HepG2 (cell line): ENCODE measurements around the gene HLA-DPA1. TPM values are rescaled to one million over a fixed set of nuclear protein-coding genes. Genes with fewer than 3 reads are reported as not detected.

Experiments used
- ATAC-seq: fragments of 200-7000 bp; cut with Tn5 transposase; 3 replicates; pipeline ENCODE4 v1.9.1; 2020; ENCODE audit warnings: mild to moderate bottlenecking, moderate library complexity
- BruUV-seq: library from RNA; stranded (reverse); fragments of 400-500 nt; replicated peaks from 2 replicates; lab custom pipeline; 2021; lab: Mats Ljungman, UMichigan
- CTCF ChIA-PET: fragments of 300-600 bp; formaldehyde crosslinking; extraction: SDS; loops from one replicate; lab custom pipeline; 2021; ENCODE audit warnings: low total read pairs, inconsistent platforms, low intra/inter-chr PET ratio; lab: Yijun Ruan, JAX
- POLR2A ChIA-PET: fragments of 350-600 bp; sonication (Branson Sonifier 250); formaldehyde crosslinking; loops from one replicate; lab custom pipeline; 2020; ENCODE audit warnings: antibody characterized with exemption, inconsistent platforms; lab: Yijun Ruan, JAX
- DNase-seq: peaks from one replicate; pipeline ENCODE4 v3.0.0-alpha.2; 2015; ENCODE audit warnings: low spot score
- FAIRE-seq: peaks from 3 replicates; lab custom pipeline; 2011; peaks lifted over from hg19 to GRCh38; lab: Jason Lieb, UNC
- H2AFZ ChIP-seq: one replicate; pipeline ENCODE4 v1.6.1; 2011; ENCODE audit warnings: low read length, inconsistent platforms
- H3K27ac ChIP-seq: fragments of 300-600 bp; 3 replicates; pipeline ENCODE4 v1.8.0; 2011; ENCODE audit warnings: mixed run types, mild to moderate bottlenecking, mixed read lengths, low read length, inconsistent platforms; ENCODE audit not compliant: insufficient read depth; ENCODE audit errors: extremely low read length
- H3K27me3 ChIP-seq, 2 experiments: fragments of 200-600 bp in 1 of 2; 2 replicates in 1 of 2; 3 replicates in 1 of 2; pipeline versions ENCODE4 v1.6.0 to v1.8.0; 2011; ENCODE audit warnings: low read length in 2 of 2, mild to moderate bottlenecking in 2 of 2, moderate library complexity in 2 of 2, inconsistent platforms in 1 of 2; ENCODE audit not compliant: insufficient read depth in 2 of 2, control insufficient read depth in 1 of 2
- H3K36me3 ChIP-seq, 2 experiments: fragments of 200-600 bp in 1 of 2; replicated peaks in 1 of 2; 2 replicates in 1 of 2; 3 replicates in 1 of 2; pipeline versions ENCODE4 v1.5.1 to v1.8.0; 2011; ENCODE audit warnings: low read length in 2 of 2, inconsistent platforms in 1 of 2; ENCODE audit not compliant: insufficient read depth in 2 of 2, control insufficient read depth in 1 of 2
- H3K4me1 ChIP-seq: 2 replicates; pipeline ENCODE4 v1.5.1; 2012; ENCODE audit warnings: low read length, inconsistent platforms; ENCODE audit not compliant: insufficient read depth
- H3K4me2 ChIP-seq: 2 replicates; pipeline ENCODE4 v1.6.0; 2011; ENCODE audit warnings: low read depth, low read length, inconsistent platforms
- H3K4me3 ChIP-seq, 3 experiments: fragments of 200-600 bp in 1 of 3; sonication (generic), shearing (Covaris generic) in 1 of 3; replicated peaks in 1 of 3; 2 replicates each; pipeline ENCODE4 v1.5.1; 2011 to 2016; ENCODE audit warnings: low read length in 3 of 3, inconsistent platforms in 2 of 3, low read depth in 2 of 3, mild to moderate bottlenecking in 2 of 3, control low read depth in 1 of 3, mixed read lengths in 1 of 3; ENCODE audit not compliant: insufficient read depth in 1 of 3
- H3K79me2 ChIP-seq: one replicate; pipeline ENCODE4 v1.6.1; 2011; ENCODE audit warnings: low read length, inconsistent platforms; ENCODE audit not compliant: insufficient read depth
- H3K9ac ChIP-seq: 2 replicates; pipeline ENCODE4 v1.6.0; 2011; ENCODE audit warnings: mild to moderate bottlenecking, low read depth, low read length, inconsistent platforms; ENCODE audit not compliant: insufficient read depth
- H3K9me3 ChIP-seq: 2 replicates; pipeline ENCODE4 v1.5.1; 2012; ENCODE audit warnings: mild to moderate bottlenecking, low read length
- H4K20me1 ChIP-seq: 2 replicates; pipeline ENCODE4 v1.6.0; 2011; ENCODE audit warnings: inconsistent platforms, mild to moderate bottlenecking, low read length, moderate library complexity; ENCODE audit not compliant: insufficient read depth
- EED ChIP-seq: sonication (generic); formaldehyde crosslinking; IDR thresholded peaks from 2 replicates; pipeline ENCODE4 v1.5.0; 2020; ENCODE audit warnings: mild to moderate bottlenecking, missing genetic modification reagents
- HNF4A ChIP-seq: sonication (generic); formaldehyde crosslinking; IDR thresholded peaks from 2 replicates; pipeline ENCODE4 v1.4.0; 2020; ENCODE audit warnings: missing genetic modification reagents
- KMT2A ChIP-seq: sonication (generic); formaldehyde crosslinking; IDR thresholded peaks from 2 replicates; pipeline ENCODE4 v1.4.0; 2020; ENCODE audit warnings: missing genetic modification reagents
- ZBTB2 ChIP-seq: sonication (generic); formaldehyde crosslinking; IDR thresholded peaks from 2 replicates; pipeline ENCODE4 v1.8.0; 2022; ENCODE audit warnings: low read depth, missing genetic modification reagents
- ZNF251 ChIP-seq: sonication (generic); formaldehyde crosslinking; IDR thresholded peaks from 2 replicates; pipeline ENCODE4 v1.9.0; 2021; ENCODE audit warnings: mild to moderate bottlenecking, missing genetic modification reagents
- ZNF550 ChIP-seq: sonication (generic); formaldehyde crosslinking; IDR thresholded peaks from 2 replicates; pipeline ENCODE4 v1.4.0; 2020; ENCODE audit warnings: mild to moderate bottlenecking, missing genetic modification reagents, borderline replicate concordance
- ZNF569 ChIP-seq: sonication (generic); formaldehyde crosslinking; IDR thresholded peaks from 2 replicates; pipeline ENCODE4 v1.5.0; 2020; ENCODE audit warnings: mild to moderate bottlenecking, missing genetic modification reagents, moderate library complexity, borderline replicate concordance
- ZNF710 ChIP-seq: sonication (generic); formaldehyde crosslinking; IDR thresholded peaks from 2 replicates; pipeline ENCODE4 v1.5.0; 2020; ENCODE audit warnings: mild to moderate bottlenecking, missing genetic modification reagents, borderline replicate concordance
- ZNF740 ChIP-seq: sonication (generic); formaldehyde crosslinking; IDR thresholded peaks from 2 replicates; pipeline ENCODE4 v1.4.0; 2020; ENCODE audit warnings: missing genetic modification reagents
- ZNF768 ChIP-seq: sonication (generic); formaldehyde crosslinking; IDR thresholded peaks from 2 replicates; pipeline ENCODE4 v1.4.0; 2020; ENCODE audit warnings: missing genetic modification reagents
- WGBS: methylation state at CpG from one replicate; pipeline ENCODE4 v1.1.6; 2017; ENCODE audit warnings: low lambda C conversion rate; 5-methylcytosine and 5-hydroxymethylcytosine counted together
- in situ Hi-C: cut with HindIII; loops from 2 replicates; pipeline ENCODE4 v1.10.0; 2017; ENCODE audit warnings: low pct_unique_long_range_greater_than_20kb; ENCODE audit not compliant: extremely low pct_ligation_motif_present
- intact Hi-C: fragments of 100-400 bp; cut with micrococcal nuclease; formaldehyde crosslinking; loops from one replicate; pipeline ENCODE4 v1.10.0; 2022; ENCODE audit not compliant: unreplicated experiment
- polyA plus RNA-seq, 8 experiments: library from polyadenylated mRNA; depleted of rRNA in 3 of 8; stranded (reverse) in 7 of 8; unstranded in 1 of 8; fragments of >200 nt; fragmentation: Illumina TruSeq in 4 of 8; extraction: Trizol in 4 of 8; gene quantifications; 2 replicates each; pipeline versions ENCODE4 v1.2.1 to v1.2.3, GENCODE V29; 2011 to 2016; ENCODE audit warnings: low read depth in 4 of 8, missing spikeins in 1 of 8, mixed read lengths in 1 of 8; ENCODE audit not compliant: insufficient read depth in 1 of 8
- total RNA-seq, 5 experiments: library from RNA; depleted of rRNA; stranded (reverse); fragments of >200 nt; fragmentation: Illumina TruSeq; extraction: Trizol; gene quantifications; 2 replicates each; pipeline ENCODE4 v1.2.3, GENCODE V29; 2016; ENCODE audit warnings: low read depth in 1 of 5

Gene HLA-DPA1
- total and polyA plus RNA-seq, 2 of the 13 experiments (the other 11 are each of a cell fraction or from before 2014, with no cell fraction given): not detected

GRCh38 chr6:33050014-33050810, 23.2 kb downstream of the HLA-DPA1 start (continued):
- no peak for TF ChIP-seq ZNF710 (CRISPR knock-in tag)
- TF ChIP-seq KMT2A (CRISPR knock-in tag): no peak
- TF ChIP-seq, all 625 proteins: peak for 0

GRCh38 chr6:33049323-33050013, 24.0 kb downstream of the HLA-DPA1 start:
- no peaks in the 10 kb centered on the region for H3K36me3 ChIP-seq
- ATAC-seq: no peak
- peaks cover 11% of the 10 kb centered on the region; the same call in 1 of the 2 replicates for H3K4me1 ChIP-seq
- H3K79me2 ChIP-seq: no peaks in the 10 kb centered on the region
- 44% methylated on average over 9 of the region's 9 CpGs for WGBS
- no peak overlapping the region for H3K27ac ChIP-seq
- no peaks in the 10 kb centered on the region for H4K20me1 ChIP-seq
- no peak overlapping the region for H3K4me3 ChIP-seq
- intact Hi-C loops: no loop called here
- ChIA-PET POLR2A (no interaction called here), CTCF (no interaction called here)
- no peaks in the 10 kb centered on the region for H3K9me3 ChIP-seq
- no peak overlapping the region for H2AFZ ChIP-seq
- no peak overlapping the region for H3K9ac ChIP-seq
- no peak for TF ChIP-seq ZNF550 (CRISPR knock-in tag)
- no peak for TF ChIP-seq ZNF569
- no peak for TF ChIP-seq HNF4A
- no peak for TF ChIP-seq ZBTB2 (CRISPR knock-in tag)
- no peak for TF ChIP-seq ZNF768
- no peak for TF ChIP-seq EED (CRISPR knock-in tag)
- TF ChIP-seq ZNF251 (CRISPR knock-in tag): no peak
- peak; percentile 90 for TF ChIP-seq ZNF740
- BruUV-seq: no TSS peak
- DNase-seq: no peak
- peaks cover 0 to 22% of the 10 kb centered on the region in 2 experiments; a peak in 2 of 5 replicates for H3K27me3 ChIP-seq
- in situ Hi-C loops: no loop called here
- FAIRE-seq: no peak
- H3K4me2 ChIP-seq: no peak overlapping the region
